HG03039 (cell line): ENCODE results near the gene ADCY3.

Experiments used
- ATAC-seq: cut with Tn5 transposase; IDR thresholded peaks from one replicate; pipeline ENCODE4 v1.9.1; 2021; ENCODE audit warnings: mild to moderate bottlenecking, moderate library complexity; ENCODE audit not compliant: unreplicated experiment

Gene ADCY3

GRCh38 chr2:24920098-24920808 lies at the start of gene ADCY3:
Gene ADCY3, minus strand, starts transcription at chr2:24920237. Its CDS starts 1,250 bp downstream, at chr2:24918987.
- ATAC-seq, result peak; percentile 42

GRCh38 chr2:24969784-24970183 lies 49.7 kb upstream of the ADCY3 start:
- ATAC-seq, result no peak

- no peak for ATAC-seq
These were observed 41.9 kb upstream of the ADCY3 start for GRCh38 chr2:24961903-24962302.

- no peak for ATAC-seq
These were observed 39.7 kb upstream of the ADCY3 start for GRCh38 chr2:24959761-24960160.

- no peak for ATAC-seq
These were observed 38.4 kb upstream of the ADCY3 start for GRCh38 chr2:24958411-24958935.

GRCh38 chr2:24957976-24958375 lies 37.9 kb upstream of the ADCY3 start:
- no peak for ATAC-seq

GRCh38 chr2:24957221-24957620 lies 37.2 kb upstream of the ADCY3 start:
- ATAC-seq, result no peak

GRCh38 chr2:24955921-24956320 lies 35.9 kb upstream of the ADCY3 start:
- no peak for ATAC-seq

- ATAC-seq, result no peak
These were observed 35.2 kb upstream of the ADCY3 start for GRCh38 chr2:24955232-24955631.

GRCh38 chr2:24950102-24950501 lies 30.1 kb upstream of the ADCY3 start:
- ATAC-seq, result no peak

GRCh38 chr2:24948506-24948905 lies 28.5 kb upstream of the ADCY3 start:
- no peak for ATAC-seq

GRCh38 chr2:24947561-24948157 lies 27.6 kb upstream of the ADCY3 start:
- ATAC-seq, result no peak

GRCh38 chr2:24945907-24946306 lies 25.9 kb upstream of the ADCY3 start:
- ATAC-seq, result no peak

- ATAC-seq, result no peak
These were observed 23.5 kb upstream of the ADCY3 start for GRCh38 chr2:24943427-24944053.

- no peak for ATAC-seq
These were observed 19.3 kb upstream of the ADCY3 start for GRCh38 chr2:24939353-24939752.

- no peak for ATAC-seq
These were observed 17.2 kb upstream of the ADCY3 start for GRCh38 chr2:24937236-24937635.

GRCh38 chr2:24935145-24935544 lies 15.1 kb upstream of the ADCY3 start:
- no peak for ATAC-seq

GRCh38 chr2:24932715-24933114 lies 12.7 kb upstream of the ADCY3 start:
- no peak for ATAC-seq

GRCh38 chr2:24930768-24931167 lies 10.7 kb upstream of the ADCY3 start:
- ATAC-seq, result no peak

- ATAC-seq, result no peak
These were observed 9.2 kb upstream of the ADCY3 start for GRCh38 chr2:24929230-24929629.

- ATAC-seq, result no peak
These were observed 8.0 kb upstream of the ADCY3 start for GRCh38 chr2:24928036-24928435.
